GM18499 (cell line): Measurements from ENCODE around the gene MCRIP2.

ENCODE experiments used
- ATAC-seq: cut with Tn5 transposase; IDR thresholded peaks from one replicate; pipeline ENCODE4 v1.9.1; 2021; ENCODE audit warnings: moderate number of reproducible peaks; ENCODE audit not compliant: insufficient read depth, unreplicated experiment

The MCRIP2 gene

DNA sequence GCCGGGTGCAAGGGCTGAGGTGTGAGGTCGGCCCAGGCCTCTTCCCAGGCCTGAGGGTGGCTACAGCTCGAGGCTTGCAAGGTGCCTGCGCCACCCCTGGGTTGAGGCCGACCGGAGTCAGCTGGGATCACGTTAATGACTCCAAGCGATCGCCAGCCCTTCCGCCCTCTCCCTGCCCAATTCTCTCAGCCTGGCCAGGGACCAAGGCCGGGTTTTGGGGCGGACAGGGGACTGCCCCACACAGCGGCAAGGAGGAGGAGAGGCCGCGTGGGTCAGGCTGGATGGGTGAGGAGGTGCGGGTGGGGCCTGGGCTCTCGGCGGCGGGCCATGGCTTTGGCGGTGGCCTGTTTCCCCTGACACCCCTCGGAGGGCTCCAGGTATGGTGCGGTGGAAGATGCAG is 51.7 kb downstream of the MCRIP2 start:
- ATAC-seq, result no peak

DNA sequence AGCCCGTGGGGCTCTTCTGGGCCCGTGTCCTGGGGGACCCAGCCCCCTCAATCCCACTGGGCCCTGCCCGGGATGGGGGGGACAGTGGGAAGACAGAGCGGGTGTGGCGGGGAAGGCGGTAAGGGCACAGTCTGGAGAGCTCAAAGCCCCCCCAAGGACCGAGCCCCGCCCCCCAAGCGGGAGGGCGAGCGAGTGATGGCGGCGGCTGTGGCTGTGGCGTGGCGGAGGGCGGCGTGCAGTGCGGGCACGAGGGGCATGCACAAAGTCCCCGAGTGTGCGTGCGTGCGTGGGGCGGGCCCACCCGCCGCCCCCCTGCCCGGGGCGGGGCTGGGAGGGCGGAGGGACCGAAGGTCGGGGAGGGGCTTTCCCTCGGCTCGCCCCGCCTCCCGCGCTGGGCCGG is 52.1 kb downstream of the MCRIP2 start:
- ATAC-seq, result no peak

DNA sequence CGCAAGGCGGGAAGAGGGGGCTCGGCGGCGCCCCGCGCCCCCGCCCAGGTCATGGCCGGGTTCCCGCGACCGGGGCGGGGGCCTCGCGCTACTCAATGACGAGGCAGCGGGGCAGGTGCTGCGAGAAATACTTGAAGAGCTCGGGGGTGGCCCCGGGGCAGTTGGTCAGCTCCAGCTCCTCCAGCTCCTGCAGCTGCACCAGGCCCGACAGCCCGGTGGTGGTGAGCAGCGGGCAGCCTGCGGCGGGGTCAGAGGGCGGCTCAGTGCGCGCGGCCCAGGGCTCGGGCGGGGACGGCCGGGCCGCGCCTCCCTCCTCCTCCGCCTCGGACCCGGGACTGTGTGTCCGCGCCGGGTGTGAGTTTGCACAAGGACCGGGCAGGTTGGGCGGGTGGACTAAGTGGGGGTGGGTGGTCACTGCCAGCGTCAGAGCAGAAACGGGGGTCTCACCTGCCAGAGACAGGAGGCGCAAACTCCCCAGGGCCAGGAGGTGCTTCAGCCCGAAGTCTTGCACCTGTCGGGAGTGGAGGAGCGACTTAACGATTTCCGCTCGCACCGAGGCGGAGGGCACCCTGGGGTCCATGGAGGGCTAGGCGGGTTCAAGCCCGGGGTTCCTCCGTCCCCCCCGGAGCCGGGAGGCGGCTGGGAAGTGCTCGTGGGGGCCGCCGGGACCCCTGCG is 52.7 kb downstream of the MCRIP2 start:
- ATAC-seq, result no peak

DNA sequence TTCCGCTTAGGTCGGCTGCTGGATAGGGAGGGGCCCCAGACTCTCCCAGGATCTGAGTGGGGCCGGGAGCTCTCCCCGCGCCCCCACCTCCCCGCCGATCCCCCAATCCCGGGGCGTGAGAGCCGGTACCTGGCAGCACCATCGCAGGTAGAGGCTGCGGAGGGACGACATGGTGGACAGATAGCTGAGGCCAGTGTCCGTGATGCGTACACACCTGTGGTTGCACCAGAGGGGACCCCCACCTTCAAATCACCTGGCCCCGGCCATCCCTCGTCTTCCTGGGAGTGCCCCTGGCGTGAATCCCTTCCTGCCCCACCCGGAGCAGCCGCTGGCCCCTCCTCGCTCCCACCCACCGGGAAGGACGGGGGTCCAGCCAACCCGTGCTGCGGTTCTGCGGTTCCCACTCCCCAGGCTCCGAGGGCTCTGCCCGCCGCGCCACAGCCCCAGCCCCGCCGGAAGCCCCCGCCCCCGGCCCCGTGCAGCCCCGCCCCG is 53.3 kb downstream of the MCRIP2 start:
- no peak for ATAC-seq

DNA sequence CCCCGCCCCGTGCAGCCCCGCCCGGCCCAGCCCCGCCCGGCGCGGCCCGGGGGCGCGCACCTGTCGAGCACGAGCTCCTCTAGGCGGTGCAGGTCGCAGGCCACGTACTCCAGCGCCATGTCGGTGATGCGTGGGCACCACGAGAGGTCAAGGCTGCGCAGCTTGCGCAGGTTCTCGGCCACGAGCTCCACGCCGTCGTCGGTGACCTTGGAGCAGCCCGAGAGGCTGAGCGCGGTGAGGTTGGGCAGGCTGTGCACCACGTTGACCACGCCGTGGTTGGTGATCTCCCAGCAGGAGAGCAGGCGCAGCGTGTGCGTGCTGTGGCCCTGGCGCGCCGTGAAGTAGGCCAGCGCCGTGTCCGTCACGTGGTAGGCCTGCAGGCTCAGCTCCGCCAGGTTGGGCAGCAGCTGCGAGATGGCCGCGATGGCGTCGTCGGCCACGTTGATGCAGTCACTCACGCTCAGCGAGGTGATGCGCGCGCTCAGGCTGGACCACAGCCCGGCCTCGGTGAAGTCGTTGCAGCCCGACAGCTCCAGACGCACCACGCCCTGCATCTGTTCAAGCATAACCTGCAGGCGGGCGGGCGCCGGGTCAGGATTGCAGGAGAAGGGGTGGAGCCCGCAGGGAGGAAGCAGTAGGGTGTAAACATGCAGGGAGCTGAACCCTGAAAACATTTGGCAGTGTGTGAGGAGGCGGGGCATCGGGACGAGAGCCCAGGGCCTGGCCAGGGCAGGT is 53.9 kb downstream of the MCRIP2 start:
- ATAC-seq, result no peak
